CD14-positive monocyte (primary cell): ENCODE results near the gene IRS1. TPM values are rescaled to one million over a fixed set of nuclear protein-coding genes. Genes with fewer than 3 reads are reported as not detected.

Experiments used
- DNase-seq, 3 donors: peaks; one replicate each; pipeline ENCODE4 v3.0.0-alpha.2; 2011 to 2022
- H2AFZ ChIP-seq: 2 replicates; pipeline ENCODE4 v1.6.0; 2012; ENCODE audit warnings: mild to moderate bottlenecking, low read depth, low read length, inconsistent platforms; ENCODE audit not compliant: insufficient read depth, poor library complexity, severe bottlenecking
- H3K27ac ChIP-seq, 2 donors: 1 replicate in 1 of 2; 2 replicates in 1 of 2; pipeline ENCODE4 v1.5.1; 2012 to 2013; ENCODE audit warnings: low read length in 2 of 2, control low read depth in 1 of 2, inconsistent platforms in 1 of 2, low read depth in 1 of 2, mild to moderate bottlenecking in 1 of 2
- H3K27me3 ChIP-seq, 2 donors: one replicate each; pipeline versions ENCODE4 v1.6.0 to v1.6.1; 2011 to 2013; ENCODE audit warnings: low read length in 2 of 2; ENCODE audit not compliant: control insufficient read depth in 2 of 2, insufficient read depth in 2 of 2
- H3K36me3 ChIP-seq, 2 donors: replicated peaks in 1 of 2; 1 replicate in 1 of 2; 2 replicates in 1 of 2; pipeline versions ENCODE4 v1.5.1 to v1.6.1; 2012 to 2013; ENCODE audit warnings: low read length in 2 of 2, control low read depth in 1 of 2, inconsistent platforms in 1 of 2, mild to moderate bottlenecking in 1 of 2; ENCODE audit not compliant: insufficient read depth in 2 of 2, control insufficient read depth in 1 of 2
- H3K4me1 ChIP-seq, 2 donors: 1 replicate in 1 of 2; 2 replicates in 1 of 2; pipeline versions ENCODE4 v1.5.1 to v1.6.1; 2012 to 2013; ENCODE audit warnings: low read length in 2 of 2, control low read depth in 1 of 2, inconsistent platforms in 1 of 2, mild to moderate bottlenecking in 1 of 2, moderate library complexity in 1 of 2; ENCODE audit not compliant: insufficient read depth in 2 of 2, control insufficient read depth in 1 of 2
- H3K4me2 ChIP-seq: replicated peaks from 2 replicates; pipeline ENCODE3; 2012; ENCODE audit warnings: low read length, moderate library complexity, mild to moderate bottlenecking; ENCODE audit not compliant: poor library complexity, severe bottlenecking; ENCODE audit errors: extremely low read depth
- H3K4me3 ChIP-seq, 3 experiments: fragments of 200-600 bp in 1 of 3; sonication (generic) in 1 of 3; replicated peaks in 1 of 3; 1 replicate in 2 of 3; 2 replicates in 1 of 3; pipeline ENCODE4 v1.5.1; 2011 to 2013; ENCODE audit warnings: low read length in 3 of 3, mild to moderate bottlenecking in 3 of 3, control low read depth in 2 of 3, low read depth in 2 of 3, inconsistent platforms in 1 of 3, moderate library complexity in 1 of 3
- H3K79me2 ChIP-seq: 2 replicates; pipeline ENCODE4 v1.6.0; 2012; ENCODE audit warnings: mild to moderate bottlenecking, control low read depth, inconsistent platforms, low read length, moderate library complexity; ENCODE audit not compliant: insufficient read depth
- H3K9ac ChIP-seq: 2 replicates; pipeline ENCODE4 v1.6.0; 2017; ENCODE audit warnings: low read length, mild to moderate bottlenecking; ENCODE audit not compliant: insufficient read depth, poor library complexity, severe bottlenecking
- H3K9me3 ChIP-seq, 2 donors: replicated peaks in 1 of 2; 1 replicate in 1 of 2; 2 replicates in 1 of 2; pipeline versions ENCODE4 v1.5.1 to v1.6.1; 2012 to 2013; ENCODE audit warnings: low read length in 2 of 2, control low read depth in 1 of 2; ENCODE audit not compliant: control insufficient read depth in 1 of 2, insufficient read depth in 1 of 2
- H4K20me1 ChIP-seq: 2 replicates; pipeline ENCODE4 v1.6.0; 2012; ENCODE audit warnings: mild to moderate bottlenecking, low read length, control low read depth, moderate library complexity; ENCODE audit not compliant: insufficient read depth
- H3K27ac Mint-ChIP-seq, 7 donors: one replicate each; pipeline ENCODE4 v1.8.0; 2020; ENCODE audit warnings: mild to moderate bottlenecking in 7 of 7, mixed read lengths in 7 of 7, moderate library complexity in 6 of 7, inconsistent platforms in 2 of 7
- H3K27me3 Mint-ChIP-seq, 3 donors: one replicate each; pipeline ENCODE4 v1.8.0; 2021 to 2022; ENCODE audit warnings: low read depth in 3 of 3, mild to moderate bottlenecking in 3 of 3, mixed read lengths in 3 of 3, moderate library complexity in 3 of 3, inconsistent platforms in 1 of 3
- H3K36me3 Mint-ChIP-seq, 2 donors: one replicate each; pipeline ENCODE4 v1.8.0; 2020; ENCODE audit warnings: mixed read lengths in 2 of 2, inconsistent platforms in 1 of 2, mild to moderate bottlenecking in 1 of 2
- H3K4me1 Mint-ChIP-seq: one replicate; pipeline ENCODE4 v1.8.0; 2020; ENCODE audit warnings: mild to moderate bottlenecking, mixed read lengths
- H3K4me3 Mint-ChIP-seq, 2 donors: one replicate each; pipeline ENCODE4 v1.8.0; 2020; ENCODE audit warnings: mild to moderate bottlenecking in 2 of 2, mixed read lengths in 2 of 2, moderate library complexity in 1 of 2
- H3K9me3 Mint-ChIP-seq, 7 donors: one replicate each; pipeline ENCODE4 v1.8.0; 2020 to 2022; ENCODE audit warnings: mixed read lengths in 7 of 7, mild to moderate bottlenecking in 6 of 7, moderate library complexity in 6 of 7, inconsistent platforms in 2 of 7
- CTCF ChIP-seq: fragments of 200-600 bp; IDR thresholded peaks from one replicate; pipeline ENCODE4 v1.8.0; 2022; ENCODE audit warnings: antibody characterized with exemption, mild to moderate bottlenecking
- WGBS: methylation state at CpG from one replicate; pipeline ENCODE4 v1.1.5; 2013; ENCODE audit warnings: missing lambda C conversion rate; ENCODE audit not compliant: insufficient coverage; 5-methylcytosine and 5-hydroxymethylcytosine counted together
- intact Hi-C, 2 donors: fragments of 100-400 bp; cut with micrococcal nuclease; formaldehyde crosslinking; loops; one replicate each; pipeline versions ENCODE4 v1.15.0 to v1.15.1; 2023
- polyA plus RNA-seq, 3 donors: library from polyadenylated mRNA; depleted of rRNA in 1 of 3; unstranded in 2 of 3; stranded (reverse) in 1 of 3; fragments of 300-500 nt in 2 of 3; fragments of >200 nt in 1 of 3; fragmentation: Illumina TruSeq in 2 of 3; gene quantifications; 1 replicate in 2 of 3; 2 replicates in 1 of 3; pipeline ENCODE4 v1.2.3, GENCODE V29; 2012 to 2021

The IRS1 gene
- polyA plus RNA-seq, 3 donors = 0.10 to 0.19 TPM; not detected in 1

- Histone ChIP-seq H3K79me2 (no peaks in the 10 kb centered on the region), H3K36me3 (peaks cover 0 to 4% of the 10 kb centered on the region in 2 donors), H3K4me3 (no peak overlapping the region), H2AFZ (no peak overlapping the region), H3K4me1 (no peaks in the 10 kb centered on the region), H3K9me3 (no peaks in the 10 kb centered on the region), H3K4me2 (no peak overlapping the region), H3K27ac (no peak overlapping the region), H3K9ac (no peak overlapping the region), H3K27me3 (no peaks in the 10 kb centered on the region), H4K20me1 (no peaks in the 10 kb centered on the region)
- H3K36me3 Mint-ChIP-seq = peaks cover 3 to 8% of the 10 kb centered on the region in 2 donors
- 100% methylated on average over 1 of the region's 2 CpGs for WGBS
- DNase-seq = no peak
- intact Hi-C loops = no loop called here
- H3K4me1 Mint-ChIP-seq = peaks cover 1% of the 10 kb centered on the region
- H3K4me3 Mint-ChIP-seq = no peak overlapping the region
- H3K27me3 Mint-ChIP-seq = peaks cover 0 to 2% (median 0%) of the 10 kb centered on the region in 3 donors
- TF ChIP-seq CTCF = no peak
- H3K27ac Mint-ChIP-seq = no peak overlapping the region
- H3K9me3 Mint-ChIP-seq = no peaks in the 10 kb centered on the region
Observed at GRCh38 chr2:226849349-226849748, 49.7 kb upstream of the IRS1 start.

- Mint-ChIP-seq H3K36me3 (peaks cover 7 to 19% of the 10 kb centered on the region in 2 donors), H3K27me3 (peaks cover 0 to 2% (median 0%) of the 10 kb centered on the region in 3 donors), H3K4me1 (peaks cover 8% of the 10 kb centered on the region), H3K27ac (no peak overlapping the region), H3K9me3 (peaks cover 0 to 8% (median 3%) of the 10 kb centered on the region in 7 donors), H3K4me3 (no peak overlapping the region)
- Histone ChIP-seq H3K27me3 (no peaks in the 10 kb centered on the region), H3K9me3 (no peaks in the 10 kb centered on the region), H3K27ac (no peak overlapping the region), H3K4me1 (no peaks in the 10 kb centered on the region), H3K4me2 (no peak overlapping the region), H3K36me3 (peaks cover 0 to 4% of the 10 kb centered on the region in 2 donors), H4K20me1 (no peaks in the 10 kb centered on the region), H3K9ac (no peak overlapping the region), H3K79me2 (no peaks in the 10 kb centered on the region), H3K4me3 (no peak overlapping the region), H2AFZ (no peak overlapping the region)
- intact Hi-C loops = no loop called here
- no peak for DNase-seq
- TF ChIP-seq CTCF = no peak
- WGBS = no CpG with 5 or more reads among the region's 2 CpGs
Observed at GRCh38 chr2:226847511-226847910, 47.9 kb upstream of the IRS1 start.
